Measurements from ENCODE around the gene RGS3.

Gene RGS3

GRCh38 chr9:113481176-113481787 is 17.8 kb downstream of the RGS3 start:
- no peak for DNase-seq (ENCODE audit: low read depth)
- no peak for TF ChIP-seq CTCF (conservative IDR thresholded peaks at IDR 0.05; ENCODE audit: low read depth, low read length)
- no peak overlapping the region for H3K4me3 ChIP-seq (ENCODE audit: low read length)

GRCh38 chr9:113482341-113482740 is 18.8 kb downstream of the RGS3 start:
- no peak for TF ChIP-seq CTCF (conservative IDR thresholded peaks at IDR 0.05; ENCODE audit: low read depth, low read length)
- DNase-seq (ENCODE audit: low read depth) = no peak
- no peak overlapping the region for H3K4me3 ChIP-seq (ENCODE audit: low read length)

- no peak overlapping the region for H3K4me3 ChIP-seq (ENCODE audit: low read length)
- TF ChIP-seq CTCF (conservative IDR thresholded peaks at IDR 0.05; ENCODE audit: low read depth, low read length) = no peak
- DNase-seq (ENCODE audit: low read depth) = no peak
Observed at GRCh38 chr9:113482991-113483675, 19.6 kb downstream of the RGS3 start.

- TF ChIP-seq CTCF (conservative IDR thresholded peaks at IDR 0.05; ENCODE audit: low read depth, low read length) = no peak
- H3K4me3 ChIP-seq (ENCODE audit: low read length) = no peak overlapping the region
- no peak for DNase-seq (ENCODE audit: low read depth)
Observed at GRCh38 chr9:113483676-113484257, 20.2 kb downstream of the RGS3 start.

- TF ChIP-seq CTCF (conservative IDR thresholded peaks at IDR 0.05; ENCODE audit: low read depth, low read length) = no peak
- H3K4me3 ChIP-seq (ENCODE audit: low read length) = no peak overlapping the region
- no peak for DNase-seq (ENCODE audit: low read depth)
Observed at GRCh38 chr9:113484258-113484730, 20.8 kb downstream of the RGS3 start.

- TF ChIP-seq CTCF (conservative IDR thresholded peaks at IDR 0.05; ENCODE audit: low read depth, low read length) = no peak
Observed at GRCh38 chr9:113485761-113486115, 22.2 kb downstream of the RGS3 start.

GRCh38 chr9:113486327-113486726 is 22.8 kb downstream of the RGS3 start:
- H3K4me3 ChIP-seq (ENCODE audit: low read length) = no peak overlapping the region
- TF ChIP-seq CTCF (conservative IDR thresholded peaks at IDR 0.05; ENCODE audit: low read depth, low read length) = no peak
- no peak for DNase-seq (ENCODE audit: low read depth)

More at GRCh38 chr9:113485761-113486115, 22.2 kb downstream of the RGS3 start:
- H3K4me3 ChIP-seq (ENCODE audit: low read length) = no peak overlapping the region
- no peak for DNase-seq (ENCODE audit: low read depth)

Measured in retinal pigment epithelial cell (primary cell).